ENCODE results near the gene CHRND. TPM values are rescaled to one million over a fixed set of nuclear protein-coding genes. Genes with fewer than 3 reads are reported as not detected.

CHRND gene
- total RNA-seq = not detected in 2 replicates

GRCh38 chr2:232525791-232526371, at the start of gene CHRND:
Gene CHRND (plus strand): TSS chr2:232526160. CDS start chr2:232526216, 56 bp downstream.
- no peak for DNase-seq (ENCODE audit: low read depth)
- no peaks in the 10 kb centered on the region for H3K36me3 ChIP-seq (ENCODE audit: control insufficient read depth, insufficient read depth, low read length)
- TF ChIP-seq CTCF (IDR thresholded peaks at IDR 0.05; ENCODE audit: insufficient read depth, low read length, poor library complexity, severe bottlenecking) = no peak
- peaks cover 65% of the 10 kb centered on the region for H3K27me3 ChIP-seq (ENCODE audit: control insufficient read depth, insufficient read depth, low read length)
- no peak within 1 kb of the TSS for H3K4me3 ChIP-seq (ENCODE audit: low read depth, low read length)

GRCh38 chr2:232476791-232477190, 49.2 kb upstream of the CHRND start:
- Histone ChIP-seq H3K36me3 (ENCODE audit: control insufficient read depth, insufficient read depth, low read length) (no peaks in the 10 kb centered on the region), H3K4me3 (ENCODE audit: low read depth, low read length) (no peak overlapping the region), H3K27me3 (ENCODE audit: control insufficient read depth, insufficient read depth, low read length) (peaks cover 29% of the 10 kb centered on the region)
- TF ChIP-seq CTCF (IDR thresholded peaks at IDR 0.05; ENCODE audit: insufficient read depth, low read length, poor library complexity, severe bottlenecking) = no peak
- DNase-seq (ENCODE audit: low read depth) = no peak

GRCh38 chr2:232477751-232478510, 48.0 kb upstream of the CHRND start:
- no peak for DNase-seq (ENCODE audit: low read depth)
- TF ChIP-seq CTCF (IDR thresholded peaks at IDR 0.05; ENCODE audit: insufficient read depth, low read length, poor library complexity, severe bottlenecking) = no peak
- Histone ChIP-seq H3K4me3 (ENCODE audit: low read depth, low read length) (no peak overlapping the region), H3K27me3 (ENCODE audit: control insufficient read depth, insufficient read depth, low read length) (peaks cover 31% of the 10 kb centered on the region), H3K36me3 (ENCODE audit: control insufficient read depth, insufficient read depth, low read length) (no peaks in the 10 kb centered on the region)

GRCh38 chr2:232478571-232479340, 47.2 kb upstream of the CHRND start:
- peaks cover 33% of the 10 kb centered on the region for H3K27me3 ChIP-seq (ENCODE audit: control insufficient read depth, insufficient read depth, low read length)
- no peak for TF ChIP-seq CTCF (IDR thresholded peaks at IDR 0.05; ENCODE audit: insufficient read depth, low read length, poor library complexity, severe bottlenecking)
- no peak for DNase-seq (ENCODE audit: low read depth)
- H3K36me3 ChIP-seq (ENCODE audit: control insufficient read depth, insufficient read depth, low read length) = no peaks in the 10 kb centered on the region
- H3K4me3 ChIP-seq (ENCODE audit: low read depth, low read length) = no peak overlapping the region

GRCh38 chr2:232479341-232480200, 46.4 kb upstream of the CHRND start:
- no peak for DNase-seq (ENCODE audit: low read depth)
- Histone ChIP-seq H3K4me3 (ENCODE audit: low read depth, low read length) (no peak overlapping the region), H3K27me3 (ENCODE audit: control insufficient read depth, insufficient read depth, low read length) (peaks cover 37% of the 10 kb centered on the region), H3K36me3 (ENCODE audit: control insufficient read depth, insufficient read depth, low read length) (no peaks in the 10 kb centered on the region)
- TF ChIP-seq CTCF (IDR thresholded peaks at IDR 0.05; ENCODE audit: insufficient read depth, low read length, poor library complexity, severe bottlenecking) = no peak
